Left ventricle myocardium superior (tissue), 1 donor: ENCODE data around the gene ZNF580. TPM values are rescaled to one million over a fixed set of nuclear protein-coding genes. Genes with fewer than 3 reads are reported as not detected.

Source experiments
- ATAC-seq: fragments of 200-7000 bp; cut with Tn5 transposase; one replicate; pipeline ENCODE4 v1.9.1; 2020; ENCODE audit warnings: mild to moderate bottlenecking, moderate library complexity
- DNase-seq: peaks from one replicate; pipeline ENCODE4 v3.0.0-alpha.2; 2020
- intact Hi-C: fragments of 100-400 bp; cut with micrococcal nuclease; formaldehyde crosslinking; loops from one replicate; pipeline ENCODE4 v1.11.0; 2022
- total RNA-seq: library from RNA; stranded (reverse); fragmentation: NEBNext Ultra II Directional; extraction: Animal tissue kit (Norgen Biotek cat#: 25700); gene quantifications from one replicate; pipeline ENCODE4 v1.2.1, GENCODE V29; 2021
- donor health status: DM: no; HTN: yes; CAD: no; lungs with severe emphysema.

Gene ZNF580
- total RNA-seq, 1 donor from 2014 or later, result 12.3 TPM

GRCh38 chr19:55681131-55682092, 40.6 kb downstream of the ZNF580 start:
- ATAC-seq, result no peak
- intact Hi-C loops, result no loop called here
- no peak for DNase-seq

- intact Hi-C loops, result no loop called here
- ATAC-seq, result no peak
- no peak for DNase-seq
Measured at GRCh38 chr19:55683449-55684261, 42.9 kb downstream of the ZNF580 start.

GRCh38 chr19:55684946-55685681, 44.3 kb downstream of the ZNF580 start:
- intact Hi-C loops, result no loop called here
- ATAC-seq (no peak), DNase-seq (peak; percentile 28)

DNA sequence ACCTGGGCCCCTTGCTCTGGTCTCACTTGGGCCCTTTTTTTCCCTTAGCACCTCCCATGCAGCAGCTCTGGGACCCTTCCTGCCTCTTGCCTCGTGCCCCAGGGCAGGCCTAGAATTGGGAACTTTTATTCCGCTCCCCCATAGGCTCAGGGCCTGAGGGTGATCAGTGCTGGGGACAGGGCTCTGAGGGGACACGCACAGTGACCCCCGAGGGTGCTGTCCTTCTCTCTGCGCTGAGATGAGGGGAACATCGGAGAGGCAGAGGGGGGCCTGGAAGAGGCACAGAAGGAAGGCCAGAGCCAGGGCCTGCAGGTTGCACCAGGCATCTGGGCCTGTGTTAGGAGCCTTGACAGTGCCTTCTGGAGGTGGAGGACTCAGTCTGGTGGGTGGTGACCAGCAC, 45.0 kb downstream of the ZNF580 start:
- ATAC-seq (no peak), DNase-seq (no peak)
- intact Hi-C loops, result no loop called here

DNA sequence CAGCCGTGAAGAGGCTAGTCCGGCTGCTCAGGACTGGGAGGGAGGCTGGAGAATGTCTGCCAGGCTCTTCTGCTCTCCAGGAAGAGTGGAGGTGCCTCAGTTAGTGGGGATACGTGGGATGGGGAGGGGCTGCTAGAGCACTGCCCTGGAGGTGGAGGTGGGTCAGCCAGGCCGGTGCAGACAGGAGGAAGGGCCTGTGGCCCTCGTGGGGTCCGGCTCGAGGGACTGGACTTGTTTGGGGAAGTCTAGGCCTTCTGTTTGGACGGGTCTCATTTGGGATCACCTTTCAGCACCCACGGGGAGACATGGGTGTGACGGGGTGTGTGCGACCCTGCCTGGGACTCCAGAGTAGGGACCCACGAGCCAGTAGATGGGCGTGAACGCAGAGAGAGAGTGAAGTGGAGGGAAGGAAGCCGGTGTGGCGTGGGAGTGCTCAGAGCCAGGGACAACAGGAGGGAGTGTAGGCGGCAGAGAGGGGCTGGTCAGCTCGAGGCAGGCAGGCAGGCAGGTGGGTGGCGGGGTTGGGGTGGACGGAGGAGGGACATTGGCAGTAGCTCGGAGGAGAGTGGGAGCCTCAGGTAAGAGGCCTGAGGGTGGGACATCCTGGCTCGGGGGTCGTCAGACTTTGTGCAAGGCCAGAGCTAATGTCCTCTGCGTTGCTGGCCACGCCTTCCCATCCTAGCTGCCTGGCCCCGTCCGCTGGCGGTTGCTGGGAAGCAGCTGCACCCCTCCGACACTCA, 45.7 kb downstream of the ZNF580 start:
- ATAC-seq (no peak), DNase-seq (peak; percentile 19)
- intact Hi-C loops, result no loop called here

- DNase-seq (peak; percentile 26), ATAC-seq (no peak)
- intact Hi-C loops, result no loop called here
Measured at GRCh38 chr19:55687281-55688201, 46.7 kb downstream of the ZNF580 start.

DNA sequence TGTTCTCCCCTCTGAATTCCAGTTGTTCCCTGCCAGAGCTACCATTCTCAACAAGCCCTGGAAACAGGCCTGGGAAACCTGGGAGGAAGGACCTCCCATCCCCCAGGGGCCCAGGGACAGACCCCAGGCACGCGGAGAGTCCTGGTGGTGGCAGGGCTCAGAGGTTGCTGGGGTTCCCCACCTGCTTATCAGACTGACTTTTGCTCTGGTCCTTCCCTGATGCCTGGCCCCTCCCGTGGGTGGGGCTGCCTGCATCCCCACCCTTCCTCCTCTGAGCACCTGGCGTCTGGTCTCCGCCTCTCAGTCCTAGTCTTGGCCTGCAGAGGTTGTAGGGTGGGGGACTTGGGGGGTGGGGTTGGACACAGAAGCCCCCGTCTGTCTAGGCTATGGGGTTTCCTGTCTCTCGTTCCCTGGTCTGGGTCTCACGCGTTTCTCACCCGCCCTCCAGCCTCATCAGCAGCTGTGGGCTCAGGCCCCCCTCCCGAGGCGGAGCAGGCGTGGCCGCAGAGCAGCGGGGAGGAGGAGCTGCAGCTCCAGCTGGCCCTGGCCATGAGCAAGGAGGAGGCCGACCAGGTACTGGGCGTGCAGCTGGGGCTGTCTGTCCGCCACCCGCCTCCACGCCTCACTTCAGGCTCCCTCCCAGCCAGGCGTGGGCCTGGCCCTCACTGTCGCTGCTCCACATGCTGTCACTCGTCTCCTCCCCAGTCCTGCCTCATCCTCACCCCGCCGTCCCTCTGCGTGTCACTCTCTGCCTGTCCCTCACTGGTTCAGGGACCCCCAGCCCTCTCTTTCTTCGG, 47.8 kb downstream of the ZNF580 start:
- peak; percentile 15 for ATAC-seq
- intact Hi-C loops, result no loop called here
- peak; percentile 20 for DNase-seq

GRCh38 chr19:55689411-55690108, 48.8 kb downstream of the ZNF580 start:
- DNase-seq (peak; percentile 23), ATAC-seq (no peak)
- intact Hi-C loops, result no loop called here

- ATAC-seq, result no peak
- peak; percentile 26 for DNase-seq
- intact Hi-C loops, result no loop called here
Measured at GRCh38 chr19:55690109-55690768, 49.4 kb downstream of the ZNF580 start.

GRCh38 chr19:55690769-55691545, 50.2 kb downstream of the ZNF580 start:
- DNase-seq (peak; percentile 24), ATAC-seq (no peak)
- intact Hi-C loops, result no loop called here

DNA sequence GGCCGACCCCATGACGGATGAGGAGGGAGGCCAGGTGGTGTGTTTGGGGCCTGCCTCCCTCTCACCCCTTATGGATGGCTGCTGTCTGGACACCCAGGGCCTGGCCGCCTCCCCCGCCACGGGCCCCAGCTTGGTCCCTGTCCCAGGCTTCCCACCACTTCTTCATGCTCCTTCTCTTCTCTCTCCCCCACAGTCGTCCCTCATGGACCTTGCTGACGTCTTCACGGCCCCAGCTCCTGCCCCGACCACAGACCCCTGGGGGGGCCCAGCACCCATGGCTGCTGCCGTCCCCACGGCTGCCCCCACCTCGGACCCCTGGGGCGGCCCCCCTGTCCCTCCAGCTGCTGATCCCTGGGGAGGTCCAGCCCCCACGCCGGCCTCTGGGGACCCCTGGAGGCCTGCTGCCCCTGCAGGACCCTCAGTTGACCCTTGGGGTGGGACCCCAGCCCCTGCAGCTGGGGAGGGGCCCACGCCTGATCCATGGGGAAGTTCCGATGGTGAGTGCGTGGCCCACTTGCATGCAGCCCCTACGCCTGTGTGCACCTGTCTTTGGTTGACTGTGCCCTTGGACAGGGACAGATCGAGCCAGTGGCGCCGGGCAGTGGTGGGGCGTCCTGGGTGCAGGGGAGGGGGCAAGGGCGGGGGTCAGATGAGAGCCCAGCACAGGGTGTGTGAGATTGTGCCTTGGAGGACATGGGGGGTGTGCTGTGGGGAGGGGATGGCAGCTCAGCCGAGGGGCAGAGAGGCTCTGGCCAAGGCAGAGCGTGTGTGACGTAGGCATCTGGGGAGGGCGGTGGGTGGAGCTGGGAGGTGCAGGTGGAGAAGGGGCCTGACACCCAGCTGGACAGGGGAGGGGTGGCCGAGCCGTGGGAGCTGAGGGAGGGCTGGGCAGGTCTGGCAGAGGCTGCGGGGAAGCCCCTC, 51.0 kb downstream of the ZNF580 start:
- ATAC-seq (no peak), DNase-seq (no peak)
- intact Hi-C loops, result no loop called here

DNA sequence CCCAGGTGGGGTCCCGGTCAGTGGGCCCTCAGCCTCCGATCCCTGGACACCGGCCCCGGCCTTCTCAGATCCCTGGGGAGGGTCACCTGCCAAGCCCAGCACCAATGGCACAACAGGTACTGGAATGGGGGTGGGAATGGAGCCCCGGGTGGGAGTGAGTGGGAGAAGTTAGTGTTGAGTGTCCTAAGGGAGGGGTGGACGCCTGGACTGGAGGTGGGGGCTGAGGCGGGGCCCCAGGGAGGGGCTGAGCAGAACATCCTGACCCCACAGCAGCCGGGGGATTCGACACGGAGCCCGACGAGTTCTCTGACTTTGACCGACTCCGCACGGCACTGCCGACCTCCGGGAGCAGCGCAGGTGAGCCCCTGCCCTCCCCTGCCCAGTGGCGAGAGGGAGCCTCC, 51.9 kb downstream of the ZNF580 start:
- intact Hi-C loops, result no loop called here
- peak; percentile 27 for DNase-seq
- ATAC-seq, result no peak
